Measurements from ENCODE around the gene SPINK9.

DNA sequence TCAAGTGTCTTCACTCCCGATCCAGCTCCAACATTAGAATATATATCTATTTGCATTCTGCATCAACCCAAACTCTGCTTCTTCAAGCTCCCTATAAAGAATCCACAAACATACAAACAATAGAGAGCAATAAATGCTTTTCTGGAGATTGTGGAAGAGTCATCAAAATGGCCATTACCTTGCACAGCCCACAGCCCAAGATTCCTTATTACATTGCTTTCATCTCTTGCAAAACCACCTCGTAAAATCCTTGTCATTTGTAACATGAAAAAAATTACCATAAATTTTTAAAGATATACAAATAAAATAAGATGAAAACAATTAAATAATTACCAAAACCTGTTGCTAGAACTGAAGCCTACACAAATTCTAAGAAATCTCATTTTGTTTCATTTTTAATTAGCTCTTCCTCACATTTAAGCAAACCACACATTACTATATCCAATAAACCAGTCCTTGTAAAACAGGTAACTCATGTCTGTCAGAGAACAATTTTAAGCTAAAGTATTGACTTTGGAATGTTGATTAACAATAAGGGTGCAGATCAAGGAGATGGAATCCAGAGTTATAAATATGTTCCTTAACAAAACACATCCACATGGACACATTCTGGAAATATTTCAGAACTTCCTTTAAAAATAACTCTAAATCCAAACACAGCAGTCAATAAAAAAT is 7.1 kb downstream of the SPINK9 start:
- TF ChIP-seq, protein P1, sequence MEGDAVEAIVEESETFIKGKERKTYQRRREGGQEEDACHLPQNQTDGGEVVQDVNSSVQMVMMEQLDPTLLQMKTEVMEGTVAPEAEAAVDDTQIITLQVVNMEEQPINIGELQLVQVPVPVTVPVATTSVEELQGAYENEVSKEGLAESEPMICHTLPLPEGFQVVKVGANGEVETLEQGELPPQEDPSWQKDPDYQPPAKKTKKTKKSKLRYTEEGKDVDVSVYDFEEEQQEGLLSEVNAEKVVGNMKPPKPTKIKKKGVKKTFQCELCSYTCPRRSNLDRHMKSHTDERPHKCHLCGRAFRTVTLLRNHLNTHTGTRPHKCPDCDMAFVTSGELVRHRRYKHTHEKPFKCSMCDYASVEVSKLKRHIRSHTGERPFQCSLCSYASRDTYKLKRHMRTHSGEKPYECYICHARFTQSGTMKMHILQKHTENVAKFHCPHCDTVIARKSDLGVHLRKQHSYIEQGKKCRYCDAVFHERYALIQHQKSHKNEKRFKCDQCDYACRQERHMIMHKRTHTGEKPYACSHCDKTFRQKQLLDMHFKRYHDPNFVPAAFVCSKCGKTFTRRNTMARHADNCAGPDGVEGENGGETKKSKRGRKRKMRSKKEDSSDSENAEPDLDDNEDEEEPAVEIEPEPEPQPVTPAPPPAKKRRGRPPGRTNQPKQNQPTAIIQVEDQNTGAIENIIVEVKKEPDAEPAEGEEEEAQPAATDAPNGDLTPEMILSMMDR (IDR thresholded peaks at IDR 0.05 in 4 of 5, conservative IDR thresholded peaks at IDR 0.05 in 1 of 5): no peak
- no peak for TF ChIP-seq POLR2A (IDR thresholded peaks at IDR 0.05)

Measured in gastrocnemius medialis (tissue), 4 donors.